H1 (cell line): ENCODE data around the gene RSAD2. TPM values are rescaled to one million over a fixed set of nuclear protein-coding genes. Genes with fewer than 3 reads are reported as not detected.

Source experiments
- CTCF ChIA-PET: fragments of 300-600 bp; sonication (Branson Sonifier 250); formaldehyde crosslinking; loops from one replicate; lab custom pipeline; 2021; ENCODE audit not compliant: partially characterized antibody; lab: Charles Lee
- POLR2A ChIA-PET: fragments of 300-600 bp; sonication (Branson Sonifier 250); formaldehyde crosslinking; loops from one replicate; lab custom pipeline; 2021; ENCODE audit warnings: inconsistent platforms; ENCODE audit not compliant: partially characterized antibody; lab: Charles Lee
- DNase-seq, 2 experiments: peaks; one replicate each; pipeline versions ENCODE4 v3.0.0 to v3.0.0-alpha.2; 2010 to 2022; ENCODE audit warnings: low spot score in 2 of 2, low read depth in 1 of 2, mixed read lengths in 1 of 2
- FAIRE-seq: peaks from 2 replicates; lab custom pipeline; 2011; peaks lifted over from hg19 to GRCh38; lab: Jason Lieb, UNC
- H2AFZ ChIP-seq: 2 replicates; pipeline ENCODE4 v1.8.1; 2012; ENCODE audit warnings: low read length, inconsistent platforms
- H2AK5ac ChIP-seq: 2 replicates; pipeline ENCODE4 v1.6.1; 2013; ENCODE audit warnings: low read depth, low read length
- H2BK120ac ChIP-seq: replicated peaks from 2 replicates; pipeline ENCODE3; 2013; ENCODE audit warnings: low read depth, low read length, inconsistent platforms
- H2BK12ac ChIP-seq: 2 replicates; pipeline ENCODE4 v1.6.1; 2013; ENCODE audit warnings: low read depth, low read length
- H2BK15ac ChIP-seq: 2 replicates; pipeline ENCODE4 v1.6.1; 2013; ENCODE audit warnings: low read length
- H2BK20ac ChIP-seq: 2 replicates; pipeline ENCODE4 v1.6.1; 2013; ENCODE audit warnings: low read length
- H2BK5ac ChIP-seq: 2 replicates; pipeline ENCODE4 v1.6.1; 2013; ENCODE audit warnings: low read depth, low read length
- H3K14ac ChIP-seq: 2 replicates; pipeline ENCODE4 v1.6.1; 2013; ENCODE audit warnings: inconsistent platforms; ENCODE audit not compliant: insufficient read length
- H3K18ac ChIP-seq: 2 replicates; pipeline ENCODE4 v1.6.1; 2013; ENCODE audit warnings: low read length; ENCODE audit errors: extremely low read depth
- H3K23ac ChIP-seq: 2 replicates; pipeline ENCODE4 v1.6.1; 2013; ENCODE audit warnings: inconsistent platforms; ENCODE audit not compliant: insufficient read length
- H3K23me2 ChIP-seq: 2 replicates; pipeline ENCODE4 v1.6.1; 2013; ENCODE audit warnings: low read depth, low read length
- H3K27ac ChIP-seq: 2 replicates; pipeline ENCODE4 v1.6.1; 2011; ENCODE audit warnings: low read depth, low read length, inconsistent platforms
- H3K27me3 ChIP-seq, 4 experiments: replicated peaks in 1 of 4; 1 replicate in 1 of 4; 2 replicates in 3 of 4; pipeline versions ENCODE4 v1.6.1 to v1.8.1; 2011 to 2013; ENCODE audit warnings: low read length in 3 of 4, mild to moderate bottlenecking in 3 of 4, inconsistent platforms in 2 of 4, mixed read lengths in 2 of 4, moderate library complexity in 1 of 4; ENCODE audit not compliant: control insufficient read depth in 3 of 4, insufficient read depth in 3 of 4; ENCODE audit errors: extremely low read depth in 1 of 4
- H3K36me3 ChIP-seq, 4 experiments: 2 replicates each; pipeline versions ENCODE4 v1.6.1 to v1.8.1; 2011 to 2013; ENCODE audit warnings: mild to moderate bottlenecking in 4 of 4, low read length in 3 of 4, moderate library complexity in 2 of 4, control low read depth in 1 of 4, inconsistent platforms in 1 of 4; ENCODE audit not compliant: insufficient read depth in 4 of 4, control insufficient read depth in 2 of 4
- H3K4ac ChIP-seq: replicated peaks from 2 replicates; pipeline ENCODE3; 2013; ENCODE audit warnings: low read length, low read depth, mixed read lengths, inconsistent platforms; ENCODE audit not compliant: insufficient read length
- H3K4me1 ChIP-seq, 4 experiments: replicated peaks in 1 of 4; 1 replicate in 1 of 4; 2 replicates in 3 of 4; pipeline versions ENCODE4 v1.6.1 to v1.8.1; 2011 to 2013; ENCODE audit warnings: low read length in 3 of 4, inconsistent platforms in 2 of 4, mixed read lengths in 1 of 4; ENCODE audit not compliant: insufficient read depth in 4 of 4, control insufficient read depth in 3 of 4
- H3K4me2 ChIP-seq, 2 experiments: 2 replicates each; pipeline versions ENCODE4 v1.6.1 to v1.8.1; 2011 to 2013; ENCODE audit warnings: low read depth in 2 of 2, low read length in 2 of 2, control low read depth in 1 of 2, inconsistent platforms in 1 of 2, mild to moderate bottlenecking in 1 of 2; ENCODE audit not compliant: insufficient read depth in 1 of 2
- H3K4me3 ChIP-seq, 4 experiments: fragments of 200-600, 300-600 bp in 1 of 4; sonication (generic), shearing (Covaris generic), sonication (Bioruptor Twin) in 1 of 4; 2 replicates each; pipeline versions ENCODE4 v1.5.1 to v1.8.1; 2011 to 2016; ENCODE audit warnings: low read length in 4 of 4, low read depth in 3 of 4, control low read depth in 2 of 4, inconsistent platforms in 2 of 4, mild to moderate bottlenecking in 2 of 4, mixed read lengths in 1 of 4, moderate library complexity in 1 of 4; ENCODE audit not compliant: insufficient read depth in 2 of 4; ENCODE audit errors: extremely low read depth in 1 of 4
- H3K56ac ChIP-seq: replicated peaks from 2 replicates; pipeline ENCODE3; 2013; ENCODE audit warnings: low read depth, mild to moderate bottlenecking, mixed read lengths, low read length, inconsistent platforms; ENCODE audit not compliant: insufficient read length
- H3K79me1 ChIP-seq: 2 replicates; pipeline ENCODE4 v1.6.1; 2013; ENCODE audit warnings: low read depth, low read length, control low read depth
- H3K79me2 ChIP-seq, 2 experiments: 2 replicates each; pipeline versions ENCODE4 v1.6.1 to v1.8.1; 2012 to 2013; ENCODE audit warnings: low read length in 2 of 2, mild to moderate bottlenecking in 2 of 2, inconsistent platforms in 1 of 2; ENCODE audit not compliant: insufficient read depth in 2 of 2, control insufficient read depth in 1 of 2
- H3K9ac ChIP-seq, 4 experiments: replicated peaks in 1 of 4; 1 replicate in 1 of 4; 2 replicates in 3 of 4; pipeline versions ENCODE4 v1.6.1 to v1.8.1; 2011 to 2013; ENCODE audit warnings: low read depth in 3 of 4, low read length in 3 of 4, control low read depth in 2 of 4, mild to moderate bottlenecking in 2 of 4, moderate library complexity in 2 of 4, inconsistent platforms in 1 of 4; ENCODE audit errors: extremely low read depth in 1 of 4
- H3K9me3 ChIP-seq, 2 experiments: 2 replicates each; pipeline versions ENCODE4 v1.6.1 to v1.8.1; 2012 to 2013; ENCODE audit warnings: mild to moderate bottlenecking in 2 of 2, moderate library complexity in 2 of 2, control low read depth in 1 of 2, inconsistent platforms in 1 of 2, low read depth in 1 of 2, low read length in 1 of 2, mixed read lengths in 1 of 2; ENCODE audit not compliant: insufficient read depth in 2 of 2
- H4K20me1 ChIP-seq, 2 experiments: replicated peaks in 1 of 2; 2 replicates each; pipeline versions ENCODE3 to v1.8.1; 2011 to 2013; ENCODE audit warnings: inconsistent platforms in 2 of 2, low read length in 2 of 2, mild to moderate bottlenecking in 1 of 2; ENCODE audit not compliant: insufficient read depth in 2 of 2, control insufficient read depth in 1 of 2
- H4K5ac ChIP-seq: 2 replicates; pipeline ENCODE4 v1.6.1; 2013; ENCODE audit warnings: low read length, low read depth, mixed read lengths, inconsistent platforms; ENCODE audit not compliant: insufficient read length
- H4K8ac ChIP-seq: 2 replicates; pipeline ENCODE4 v1.8.0; 2013; ENCODE audit warnings: mild to moderate bottlenecking, moderate library complexity, low read length, inconsistent platforms; ENCODE audit not compliant: insufficient read depth; ENCODE audit errors: extremely low read depth
- H4K91ac ChIP-seq: replicated peaks from 2 replicates; pipeline ENCODE3; 2013; ENCODE audit warnings: low read length, mixed read lengths, inconsistent platforms; ENCODE audit not compliant: insufficient read length
- SUZ12 ChIP-seq: fragments of 200-600 bp; sonication (generic); IDR thresholded peaks from 2 replicates; pipeline ENCODE4 v1.6.1; 2012; ENCODE audit warnings: mild to moderate bottlenecking, inconsistent platforms, low read length, moderate library complexity, mixed read lengths
- TAF7 ChIP-seq: optimal IDR thresholded peaks from 2 replicates; pipeline ENCODE3; 2011; ENCODE audit warnings: low read depth, mild to moderate bottlenecking, inconsistent platforms, low read length, moderate library complexity, borderline replicate concordance
- WGBS, 2 experiments: shearing (Covaris generic) in 1 of 2; methylation state at CpG; one replicate each; pipeline versions ENCODE4 v1.1.6 to v1.1.7; 2013 to 2015; ENCODE audit warnings: low lambda C conversion rate in 2 of 2, mixed read lengths in 2 of 2, inconsistent platforms in 1 of 2, low coverage in 1 of 2, missing lambda C conversion rate in 1 of 2; ENCODE audit not compliant: insufficient replicate concordance in 2 of 2, insufficient coverage in 1 of 2, insufficient read length in 1 of 2; ENCODE audit errors: extremely low coverage in 1 of 2, missing lambda C conversion rate in 1 of 2; 5-methylcytosine and 5-hydroxymethylcytosine counted together
- polyA plus RNA-seq, 7 experiments: library from polyadenylated mRNA; depleted of rRNA in 3 of 7; stranded (reverse) in 5 of 7; unstranded in 2 of 7; fragments of >200 nt in 5 of 7; fragments of 200-250 nt in 2 of 7; gene quantifications; 1 replicate in 5 of 7; 2 replicates in 1 of 7; 4 replicates in 1 of 7; pipeline versions ENCODE4 v1.2.1 to v1.2.3, GENCODE V29; 2011 to 2013; ENCODE audit warnings: missing spikeins in 2 of 7, mixed read lengths in 2 of 7
- total RNA-seq: library from RNA; stranded (reverse); fragmentation: NEBNext Ultra II Directional; extraction: Animal tissue kit (Norgen Biotek cat#: 25700); gene quantifications from 2 replicates; pipeline ENCODE4 v1.2.1, GENCODE V29; 2021

RSAD2 gene
- total and polyA plus RNA-seq, 2 of the 8 experiments (the other 6 are each of a cell fraction or from before 2014, with no cell fraction given): not detected

DNA sequence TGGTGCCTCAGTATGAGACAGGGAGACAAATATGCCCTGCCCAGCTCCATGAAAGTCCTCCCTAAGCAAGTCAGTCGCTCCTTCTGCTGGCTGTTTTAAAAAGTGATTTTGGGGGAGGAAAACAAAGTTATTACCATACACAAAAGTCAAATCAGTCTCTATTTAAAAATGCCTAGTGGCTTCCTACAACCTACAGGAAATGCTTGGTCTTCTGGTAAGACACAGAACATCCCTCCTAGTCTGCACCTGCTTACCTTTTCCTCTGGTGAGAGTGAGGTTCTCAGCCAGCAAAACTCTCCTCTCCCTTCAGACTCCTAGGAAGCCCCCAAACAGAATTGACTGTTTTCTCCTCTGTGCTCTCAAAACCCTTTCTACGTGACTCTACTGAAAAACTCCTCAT lies 25.4 kb upstream of the RSAD2 start:
- H2AK5ac ChIP-seq: no peak overlapping the region
- 86% methylated on average over 2 of the region's 2 CpGs; no CpG with 5 or more reads in 1 of the 2 experiments for WGBS, 2 experiments
- no peak overlapping the region for H4K5ac ChIP-seq
- no peak overlapping the region for H3K56ac ChIP-seq
- no peak overlapping the region for H3K18ac ChIP-seq
- no peak for TF ChIP-seq TAF7
- TF ChIP-seq SUZ12: no peak
- no peak overlapping the region for H3K23ac ChIP-seq
- no peak overlapping the region for H3K27ac ChIP-seq
- no peak overlapping the region for H2BK120ac ChIP-seq
- H3K4me3 ChIP-seq: no peak overlapping the region
- no peak overlapping the region for H2BK15ac ChIP-seq
- DNase-seq (no peak), FAIRE-seq (no peak)
- ChIA-PET CTCF (no interaction called here), POLR2A (no interaction called here)
- no peak overlapping the region for H2BK20ac ChIP-seq
- no peak overlapping the region for H3K14ac ChIP-seq
- no peaks in the 10 kb centered on the region for H3K79me1 ChIP-seq
- H2BK5ac ChIP-seq: no peak overlapping the region
- no peak overlapping the region for H3K4me2 ChIP-seq
- H4K91ac ChIP-seq: no peak overlapping the region
- no peaks in the 10 kb centered on the region for H4K20me1 ChIP-seq
- H3K9ac ChIP-seq: no peak overlapping the region
- no peaks in the 10 kb centered on the region for H3K36me3 ChIP-seq
- no peaks in the 10 kb centered on the region for H3K23me2 ChIP-seq
- H3K27me3 ChIP-seq: no peaks in the 10 kb centered on the region
- no peaks in the 10 kb centered on the region for H3K79me2 ChIP-seq
- no peak overlapping the region for H2BK12ac ChIP-seq
- H3K4ac ChIP-seq: no peak overlapping the region
- 0 out of 7 replicates have a peak, but pooled peaks cover 0 to 2% (median 0%) of the 10 kb centered on the region in 4 experiments for H3K4me1 ChIP-seq
- H3K9me3 ChIP-seq: peaks cover 6 to 20% of the 10 kb centered on the region in 2 experiments; a peak in 3 of 4 replicates
- no peak overlapping the region for H2AFZ ChIP-seq
- H4K8ac ChIP-seq: no peak overlapping the region
